Lung (tissue), 12 donors: ENCODE measurements around the gene DDIT4. TPM values are rescaled to one million over a fixed set of nuclear protein-coding genes. Genes with fewer than 3 reads are reported as not detected.
A peak's percentile ranks its signal among the peaks of the same experiment; 100 is the strongest.

Experiments
- ATAC-seq: fragments of 200-7000 bp; cut with Tn5 transposase; one replicate; pipeline ENCODE4 v1.9.1; 2020; ENCODE audit warnings: moderate number of reproducible peaks; ENCODE audit not compliant: insufficient read depth, low FRiP score
- DNase-seq, 3 donors: peaks; one replicate each; pipeline ENCODE4 v3.0.0-alpha.2; 2013 to 2017
- H3K27ac ChIP-seq, 2 donors: one replicate each; pipeline ENCODE4 v1.5.1; 2013; ENCODE audit warnings: mild to moderate bottlenecking in 2 of 2, moderate library complexity in 2 of 2, control low read depth in 1 of 2, inconsistent platforms in 1 of 2, low read depth in 1 of 2, low read length in 1 of 2
- H3K27me3 ChIP-seq, 3 donors: one replicate each; pipeline ENCODE4 v1.5.1; 2013; ENCODE audit warnings: low read length in 2 of 3; ENCODE audit not compliant: control insufficient read depth in 3 of 3, insufficient read depth in 3 of 3
- H3K36me3 ChIP-seq, 4 donors: one replicate each; pipeline ENCODE4 v1.5.1; 2013; ENCODE audit warnings: low read length in 4 of 4, mild to moderate bottlenecking in 1 of 4, moderate library complexity in 1 of 4; ENCODE audit not compliant: control insufficient read depth in 4 of 4, insufficient read depth in 4 of 4
- H3K4me1 ChIP-seq, 5 donors: one replicate each; pipeline ENCODE4 v1.5.1; 2013; ENCODE audit warnings: low read length in 5 of 5, mild to moderate bottlenecking in 2 of 5, moderate library complexity in 1 of 5; ENCODE audit not compliant: control insufficient read depth in 5 of 5, insufficient read depth in 5 of 5
- H3K4me3 ChIP-seq: one replicate; pipeline ENCODE4 v1.5.1; 2013; ENCODE audit warnings: mild to moderate bottlenecking, control low read depth, moderate library complexity
- H3K9ac ChIP-seq, 2 donors: one replicate each; pipeline ENCODE4 v1.5.1; 2013; ENCODE audit warnings: low read length in 2 of 2, control low read depth in 1 of 2; ENCODE audit not compliant: insufficient read depth in 1 of 2
- H3K9me3 ChIP-seq, 4 donors: one replicate each; pipeline ENCODE4 v1.5.1; 2013; ENCODE audit warnings: low read length in 3 of 4, mild to moderate bottlenecking in 1 of 4, moderate library complexity in 1 of 4; ENCODE audit not compliant: control insufficient read depth in 4 of 4, insufficient read depth in 3 of 4
- CTCF ChIP-seq: IDR thresholded peaks from 2 replicates; pipeline ENCODE4 v1.5.1; 2012; ENCODE audit warnings: mild to moderate bottlenecking; ENCODE audit errors: control extremely low read depth, extremely low read depth
- WGBS, 2 donors: extraction: QIAGEN DNeasy Blood & Tissue Kit; methylation state at CpG; one replicate each; pipeline ENCODE4 v1.1.7; 2013; 5-methylcytosine and 5-hydroxymethylcytosine counted together
- polyA plus RNA-seq, 2 donors: library from polyadenylated mRNA; stranded (reverse); fragments of 200-250 nt; gene quantifications; one replicate each; pipeline ENCODE4 v1.2.1, GENCODE V29; 2013
- total RNA-seq, 2 donors: library from RNA; depleted of rRNA in 1 of 2; stranded (reverse); fragments of >200 nt in 1 of 2; gene quantifications; one replicate each; pipeline ENCODE4 v1.2.1, GENCODE V29; 2014 to 2021
- donor health status: control.
- donor health status: control.
- donor health status: Bipolar disorder and iron deficiency.
- donor health status: healthy.
- donor health status: DM: yes; HTN: yes; CAD: no.

Gene DDIT4
- total and polyA plus RNA-seq, 4 donors: 55.3 to 190 (median 171) TPM

- DNase-seq (no peak), ATAC-seq (no peak)
- H3K4me1 ChIP-seq: peaks cover 20 to 34% (median 23%) of the 10 kb centered on the region in 5 donors
- H3K9me3 ChIP-seq: no peaks in the 10 kb centered on the region
- no peak for TF ChIP-seq CTCF
- 57 to 68% methylated on average over 11 of the region's 11 CpGs for WGBS, 2 donors
- H3K36me3 ChIP-seq: no peaks in the 10 kb centered on the region
- H3K9ac ChIP-seq: peak overlapping the region in 1 of 2 donors; percentile 2
- no peaks in the 10 kb centered on the region for H3K27me3 ChIP-seq
- H3K27ac ChIP-seq: peak overlapping the region in 1 of 2 donors; percentile 13
- H3K4me3 ChIP-seq: no peak overlapping the region
Observed at GRCh38 chr10:72310241-72310633, 36.5 kb downstream of the DDIT4 start.

- no peaks in the 10 kb centered on the region for H3K27me3 ChIP-seq
- WGBS, 2 donors: 70 to 84% methylated on average over 4 of the region's 4 CpGs
- TF ChIP-seq CTCF: no peak
- H3K9me3 ChIP-seq: no peaks in the 10 kb centered on the region
- no peak for DNase-seq
- no peak overlapping the region for H3K27ac ChIP-seq
- H3K4me3 ChIP-seq: no peak overlapping the region
- H3K9ac ChIP-seq: no peak overlapping the region
- H3K36me3 ChIP-seq: no peaks in the 10 kb centered on the region
- H3K4me1 ChIP-seq: peaks cover 24 to 38% (median 25%) of the 10 kb centered on the region in 5 donors
- no peak for ATAC-seq
Observed at GRCh38 chr10:72310636-72311035, 36.9 kb downstream of the DDIT4 start.

GRCh38 chr10:72311667-72312066 lies 37.9 kb downstream of the DDIT4 start:
- H3K27me3 ChIP-seq: no peaks in the 10 kb centered on the region
- H3K4me1 ChIP-seq: peaks cover 30 to 47% (median 34%) of the 10 kb centered on the region in 5 donors
- ATAC-seq (no peak), DNase-seq (no peak)
- 83 to 86% methylated on average over 7 of the region's 7 CpGs for WGBS, 2 donors
- no peak overlapping the region for H3K27ac ChIP-seq
- no peaks in the 10 kb centered on the region for H3K36me3 ChIP-seq
- TF ChIP-seq CTCF: no peak
- no peaks in the 10 kb centered on the region for H3K9me3 ChIP-seq
- H3K4me3 ChIP-seq: no peak overlapping the region
- H3K9ac ChIP-seq: no peak overlapping the region

- no peaks in the 10 kb centered on the region for H3K27me3 ChIP-seq
- peaks cover 31 to 53% (median 34%) of the 10 kb centered on the region in 5 donors for H3K4me1 ChIP-seq
- no peak overlapping the region for H3K4me3 ChIP-seq
- no peak for TF ChIP-seq CTCF
- H3K36me3 ChIP-seq: no peaks in the 10 kb centered on the region
- 91 to 96% methylated on average over 8 of the region's 8 CpGs for WGBS, 2 donors
- DNase-seq (no peak), ATAC-seq (no peak)
- H3K9me3 ChIP-seq: no peaks in the 10 kb centered on the region
- H3K27ac ChIP-seq: no peak overlapping the region
- H3K9ac ChIP-seq: no peak overlapping the region
Observed at GRCh38 chr10:72312865-72313391, 39.2 kb downstream of the DDIT4 start.
